Measurements from ENCODE around the gene NIPA2.

The NIPA2 gene

GRCh38 chr15:22883196-22883595 lies 44.7 kb downstream of the NIPA2 start:
- Histone ChIP-seq H3K4me1 (ENCODE audit: control insufficient read depth, low read length) (no peaks in the 10 kb centered on the region), H3K36me3 (ENCODE audit: control insufficient read depth, low read length) (no peaks in the 10 kb centered on the region)
- no peak for TF ChIP-seq CTCF (IDR thresholded peaks at IDR 0.05; ENCODE audit: low read depth, low read length, poor library complexity, severe bottlenecking)
- no peak for TF ChIP-seq EZH2phosphoT487 (IDR thresholded peaks at IDR 0.05; ENCODE audit: borderline replicate concordance, low read length)

GRCh38 chr15:22884344-22884743 lies 45.9 kb downstream of the NIPA2 start:
- H3K4me3 ChIP-seq (ENCODE audit: low read length): no peak overlapping the region
- no peaks in the 10 kb centered on the region for H3K4me1 ChIP-seq (ENCODE audit: control insufficient read depth, low read length)
- H3K27me3 ChIP-seq (ENCODE audit: control insufficient read depth, low read length): no peaks in the 10 kb centered on the region
- no peaks in the 10 kb centered on the region for H4K20me1 ChIP-seq (ENCODE audit: control insufficient read depth, insufficient read depth, low read depth, low read length)
- TF ChIP-seq EZH2phosphoT487 (IDR thresholded peaks at IDR 0.05; ENCODE audit: borderline replicate concordance, low read length) (no peak), CTCF (IDR thresholded peaks at IDR 0.05; ENCODE audit: low read depth, low read length, poor library complexity, severe bottlenecking) (peak; percentile 51)
- H3F3A ChIP-seq (ENCODE audit: control insufficient read depth, insufficient read depth): no peaks in the 10 kb centered on the region
- no peaks in the 10 kb centered on the region for H3K79me2 ChIP-seq (ENCODE audit: control insufficient read depth, low read length)
- no peak overlapping the region for H3K4me2 ChIP-seq (ENCODE audit: low read length)
- H3K9me3 ChIP-seq (ENCODE audit: control insufficient read depth, insufficient read depth, low read length): no peaks in the 10 kb centered on the region
- H3K9me2 ChIP-seq (replicated peaks; ENCODE audit: control insufficient read depth, low read length): no peaks in the 10 kb centered on the region
- H3K27ac ChIP-seq (ENCODE audit: low read depth, low read length): no peak overlapping the region
- H3K36me3 ChIP-seq (ENCODE audit: control insufficient read depth, low read length): no peaks in the 10 kb centered on the region

More at GRCh38 chr15:22883196-22883595, 44.7 kb downstream of the NIPA2 start:
- Histone ChIP-seq H3K27ac (ENCODE audit: low read depth, low read length) (no peak overlapping the region), H3K4me3 (ENCODE audit: low read length) (no peak overlapping the region), H3F3A (ENCODE audit: control insufficient read depth, insufficient read depth) (no peaks in the 10 kb centered on the region), H3K9me2 (replicated peaks; ENCODE audit: control insufficient read depth, low read length) (no peaks in the 10 kb centered on the region), H3K79me2 (ENCODE audit: control insufficient read depth, low read length) (no peaks in the 10 kb centered on the region), H3K27me3 (ENCODE audit: control insufficient read depth, low read length) (no peaks in the 10 kb centered on the region), H3K4me2 (ENCODE audit: low read length) (no peak overlapping the region), H3K9me3 (ENCODE audit: control insufficient read depth, insufficient read depth, low read length) (no peaks in the 10 kb centered on the region), H4K20me1 (ENCODE audit: control insufficient read depth, insufficient read depth, low read depth, low read length) (no peaks in the 10 kb centered on the region)

- Histone ChIP-seq H3K27me3 (ENCODE audit: control insufficient read depth, low read length) (no peaks in the 10 kb centered on the region), H3K79me2 (ENCODE audit: control insufficient read depth, low read length) (no peaks in the 10 kb centered on the region), H3K36me3 (ENCODE audit: control insufficient read depth, low read length) (no peaks in the 10 kb centered on the region), H3K9me2 (replicated peaks; ENCODE audit: control insufficient read depth, low read length) (no peaks in the 10 kb centered on the region), H3F3A (ENCODE audit: control insufficient read depth, insufficient read depth) (no peaks in the 10 kb centered on the region), H3K9me3 (ENCODE audit: control insufficient read depth, insufficient read depth, low read length) (no peaks in the 10 kb centered on the region), H3K4me1 (ENCODE audit: control insufficient read depth, low read length) (no peaks in the 10 kb centered on the region), H4K20me1 (ENCODE audit: control insufficient read depth, insufficient read depth, low read depth, low read length) (no peaks in the 10 kb centered on the region), H3K4me2 (ENCODE audit: low read length) (no peak overlapping the region), H3K27ac (ENCODE audit: low read depth, low read length) (no peak overlapping the region), H3K4me3 (ENCODE audit: low read length) (no peak overlapping the region)
- no peak for TF ChIP-seq CTCF (IDR thresholded peaks at IDR 0.05; ENCODE audit: low read depth, low read length, poor library complexity, severe bottlenecking)
- no peak for TF ChIP-seq EZH2phosphoT487 (IDR thresholded peaks at IDR 0.05; ENCODE audit: borderline replicate concordance, low read length)
These were observed 46.7 kb downstream of the NIPA2 start for GRCh38 chr15:22885120-22885519.

Data from DOHH2 (cell line).